ENCODE data around the gene STIL. TPM values are rescaled to one million over a fixed set of nuclear protein-coding genes. Genes with fewer than 3 reads are reported as not detected.

STIL gene
- total and polyA plus RNA-seq, 3 donors from 2014 or later: 11.5 to 20.4 (median 12.0) TPM

GRCh38 chr1:47229886-47230691 lies 83.9 kb downstream of the STIL start:
- DNase-seq: no peak
- Histone ChIP-seq H3K27ac (peak overlapping the region in 1 of 2 donors; percentile 44), H3K9me3 (no peaks in the 10 kb centered on the region), H3K36me3 (ENCODE audit: low read depth, missing control alignments) (no peaks in the 10 kb centered on the region), H3K27me3 (peaks cover 5% of the 10 kb centered on the region), H3K4me3 (peak overlapping the region in 1 of 2 donors; percentile 50), H3K4me1 (peaks cover 12% of the 10 kb centered on the region)
- WGBS, 2 donors: 11 to 12% methylated on average over 23 of the region's 23 CpGs
- TF ChIP-seq, protein P1, sequence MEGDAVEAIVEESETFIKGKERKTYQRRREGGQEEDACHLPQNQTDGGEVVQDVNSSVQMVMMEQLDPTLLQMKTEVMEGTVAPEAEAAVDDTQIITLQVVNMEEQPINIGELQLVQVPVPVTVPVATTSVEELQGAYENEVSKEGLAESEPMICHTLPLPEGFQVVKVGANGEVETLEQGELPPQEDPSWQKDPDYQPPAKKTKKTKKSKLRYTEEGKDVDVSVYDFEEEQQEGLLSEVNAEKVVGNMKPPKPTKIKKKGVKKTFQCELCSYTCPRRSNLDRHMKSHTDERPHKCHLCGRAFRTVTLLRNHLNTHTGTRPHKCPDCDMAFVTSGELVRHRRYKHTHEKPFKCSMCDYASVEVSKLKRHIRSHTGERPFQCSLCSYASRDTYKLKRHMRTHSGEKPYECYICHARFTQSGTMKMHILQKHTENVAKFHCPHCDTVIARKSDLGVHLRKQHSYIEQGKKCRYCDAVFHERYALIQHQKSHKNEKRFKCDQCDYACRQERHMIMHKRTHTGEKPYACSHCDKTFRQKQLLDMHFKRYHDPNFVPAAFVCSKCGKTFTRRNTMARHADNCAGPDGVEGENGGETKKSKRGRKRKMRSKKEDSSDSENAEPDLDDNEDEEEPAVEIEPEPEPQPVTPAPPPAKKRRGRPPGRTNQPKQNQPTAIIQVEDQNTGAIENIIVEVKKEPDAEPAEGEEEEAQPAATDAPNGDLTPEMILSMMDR (IDR thresholded peaks at IDR 0.05): no peak
- TF ChIP-seq POLR2A (IDR thresholded peaks at IDR 0.05): no peak
- intact Hi-C loops (cut with DNase I; ENCODE audit: low total_unique reads): no loop called here

DNA sequence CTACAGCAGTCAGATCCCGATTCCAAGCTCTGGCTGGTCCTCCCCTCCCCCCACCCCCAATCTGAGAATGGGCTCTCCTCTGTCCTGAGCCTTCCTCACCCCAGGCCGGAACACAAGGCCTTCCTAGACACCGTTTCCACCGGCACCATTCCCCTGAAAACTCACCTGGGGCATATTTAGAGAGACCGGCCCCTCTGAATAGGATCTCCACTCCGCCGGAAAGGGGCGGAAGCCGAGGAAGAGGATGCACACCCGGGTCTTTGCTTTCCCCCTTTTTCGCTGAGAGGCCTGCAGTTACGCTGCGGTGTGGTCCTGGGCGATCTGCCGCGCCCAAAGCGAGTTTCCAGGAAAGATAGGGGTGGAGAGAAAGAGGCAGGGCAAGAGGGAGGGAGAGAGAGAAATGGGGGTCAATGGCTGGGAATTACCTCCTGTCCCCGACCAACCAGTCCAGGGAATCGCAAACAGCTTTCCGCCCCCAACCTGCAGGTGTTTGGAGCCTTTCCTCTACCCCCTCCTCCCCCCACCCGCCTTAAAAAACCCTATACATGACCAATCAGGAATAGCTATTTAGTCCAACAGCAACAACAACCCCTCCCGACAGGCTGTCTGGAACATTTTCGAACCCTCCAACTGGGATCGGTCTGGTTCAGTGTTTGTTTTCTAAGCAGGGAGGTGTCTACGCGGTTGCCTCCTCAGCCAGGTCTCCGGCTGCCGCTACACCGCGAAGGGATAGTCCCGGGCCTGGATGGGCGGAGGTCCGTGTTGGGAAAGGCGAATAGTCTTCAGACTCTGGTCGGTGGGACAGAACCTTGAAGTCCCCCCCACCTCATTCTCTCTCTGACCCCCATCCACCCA lies 84.7 kb downstream of the STIL start:
- peaks cover 5% of the 10 kb centered on the region for H3K27me3 ChIP-seq
- peaks cover 18% of the 10 kb centered on the region for H3K4me1 ChIP-seq
- TF ChIP-seq, protein P1 (IDR thresholded peaks at IDR 0.05): no peak
- no peak for TF ChIP-seq POLR2A (IDR thresholded peaks at IDR 0.05)
- H3K9me3 ChIP-seq: no peaks in the 10 kb centered on the region
- peak overlapping the region in 1 of 2 donors; percentile 37 for H3K27ac ChIP-seq
- H3K36me3 ChIP-seq (ENCODE audit: low read depth, missing control alignments): no peaks in the 10 kb centered on the region
- intact Hi-C loops (cut with DNase I; ENCODE audit: low total_unique reads): no loop called here
- no peak overlapping the region for H3K4me3 ChIP-seq
- 16% methylated on average over 32 to 35 of the region's 35 CpGs for WGBS, 2 donors
- DNase-seq: no peak

DNA sequence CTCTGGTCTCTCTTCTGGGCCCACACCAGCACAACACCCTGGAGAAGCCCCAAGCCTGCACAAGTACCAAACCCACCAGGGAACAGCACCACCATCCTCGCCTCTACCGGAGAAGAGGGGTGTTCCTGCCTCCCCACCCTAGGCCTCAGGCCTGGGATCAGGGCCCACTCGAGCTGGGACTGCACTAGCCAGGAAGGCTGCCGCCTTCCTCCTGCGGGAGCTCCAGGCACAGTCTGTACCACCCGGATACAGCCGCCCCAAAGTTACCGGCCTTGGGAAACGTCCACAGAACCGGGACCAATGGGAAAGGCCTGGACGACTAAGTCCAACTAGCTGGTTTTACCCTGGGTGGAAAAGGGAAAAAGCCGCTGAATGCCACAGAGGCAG lies 85.3 kb downstream of the STIL start:
- no peak for DNase-seq
- H3K27me3 ChIP-seq: peaks cover 5% of the 10 kb centered on the region
- H3K36me3 ChIP-seq (ENCODE audit: low read depth, missing control alignments): no peaks in the 10 kb centered on the region
- H3K27ac ChIP-seq: no peak overlapping the region
- intact Hi-C loops (cut with DNase I; ENCODE audit: low total_unique reads): no loop called here
- 28 to 40% methylated on average over 11 to 12 of the region's 12 CpGs for WGBS, 2 donors
- no peak overlapping the region for H3K4me3 ChIP-seq
- H3K9me3 ChIP-seq: no peaks in the 10 kb centered on the region
- TF ChIP-seq, protein P1 (IDR thresholded peaks at IDR 0.05): no peak
- no peak for TF ChIP-seq POLR2A (IDR thresholded peaks at IDR 0.05)
- H3K4me1 ChIP-seq: peaks cover 18% of the 10 kb centered on the region

DNA sequence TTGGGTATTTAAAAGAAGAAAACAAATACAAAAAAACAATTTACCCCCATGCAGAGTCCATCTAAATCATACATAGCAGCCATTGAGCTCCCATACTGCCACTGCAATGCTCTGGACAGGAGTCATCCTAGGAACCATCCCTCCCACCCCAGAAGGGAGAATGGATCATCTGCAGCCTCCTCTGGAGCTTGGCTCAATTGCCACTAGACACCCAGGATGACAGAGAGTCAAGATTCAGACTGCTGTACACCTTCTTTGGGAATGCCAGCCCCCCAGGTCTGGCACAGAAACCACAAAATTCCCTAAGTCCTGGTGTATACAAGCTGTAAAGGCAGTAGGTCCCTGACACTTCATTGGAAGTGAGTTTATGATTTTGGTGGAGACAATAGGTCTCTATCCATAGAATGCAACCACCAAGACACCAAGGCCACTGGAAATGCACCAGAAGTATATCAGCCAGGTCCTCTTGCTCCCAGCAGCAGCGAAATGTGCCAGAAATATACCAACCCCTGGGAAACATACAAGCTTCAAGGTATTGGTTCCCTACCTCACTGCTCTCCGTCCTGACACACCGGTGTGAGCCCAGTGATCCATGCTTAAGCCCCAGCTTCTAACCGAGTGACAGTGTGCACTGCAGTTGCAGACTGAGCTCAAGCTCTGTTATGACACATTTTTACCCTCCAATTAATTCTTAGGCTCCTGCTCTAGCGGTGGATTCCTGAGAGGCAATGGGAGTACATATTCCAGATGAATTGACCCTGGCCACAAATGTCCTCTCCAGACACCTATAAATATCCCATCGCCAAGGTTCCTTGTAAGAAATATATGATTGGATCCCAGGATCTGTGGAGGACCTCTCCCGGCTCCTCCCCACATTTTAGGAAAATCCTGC lies 86.4 kb downstream of the STIL start:
- Histone ChIP-seq H3K4me1 (peaks cover 18% of the 10 kb centered on the region), H3K4me3 (no peak overlapping the region), H3K27ac (no peak overlapping the region), H3K27me3 (peaks cover 5% of the 10 kb centered on the region), H3K9me3 (no peaks in the 10 kb centered on the region), H3K36me3 (ENCODE audit: low read depth, missing control alignments) (no peaks in the 10 kb centered on the region)
- 56 to 61% methylated on average over 7 of the region's 7 CpGs for WGBS, 2 donors
- DNase-seq: no peak
- TF ChIP-seq, protein P1 (IDR thresholded peaks at IDR 0.05): no peak
- TF ChIP-seq POLR2A (IDR thresholded peaks at IDR 0.05): no peak
- intact Hi-C loops (cut with DNase I; ENCODE audit: low total_unique reads): no loop called here
